Measurements from ENCODE around the gene NHLRC2. TPM values are rescaled to one million over a fixed set of nuclear protein-coding genes. Genes with fewer than 3 reads are reported as not detected.
"Not testable (repeated sequence)": the region's sequence is repeated elsewhere in the genome, so short reads cannot be mapped to it uniquely, and the experiment has no call there.

Gene NHLRC2
- total RNA-seq = 10 to 100 TPM in 7 of 8 experiments, 1 to 10 TPM in 1; 6.9 to 22.9 (median 14.9) TPM

- peak; percentile 73 to 85 (median 77) for ATAC-seq (replicated peaks in 6 of 8)
- Histone ChIP-seq H3K27ac (peak within 1 kb of the TSS; percentile 95 to 97), H3K4me3 (peak within 1 kb of the TSS; percentile 72 to 100 (median 89)), H3K4me1 (replicated peaks in 1 of 2) (peaks cover 19 to 65% of the 10 kb centered on the region in 2 donors)
- 0 to 1% (median 0%) methylated on average over 8 to 18 of the region's 39 CpGs; no CpG with 5 or more reads in 4 of the 10 experiments for WGBS, 10 experiments
- in situ Hi-C loops (cut with MboI; ENCODE audit: low pct_unique_long_range_greater_than_20kb in 2 of 9, low sequenced_read_pairs in 9 of 9, unreplicated experiment in 9 of 9) = no loop called here
Measured at GRCh38 chr10:113854013-113854760, at the start of gene NHLRC2, which contains the start of gene DCLRE1A. TSS of gene NHLRC2 (plus strand) at chr10:113854661. CDS start at chr10:113854873, 212 bp downstream. TSS of gene DCLRE1A (minus strand) at chr10:113854082. CDS start at chr10:113853182, 900 bp downstream.

GRCh38 chr10:113806503-113806902 is 48.0 kb upstream of the NHLRC2 start:
- in situ Hi-C loops (cut with MboI; ENCODE audit: low pct_unique_long_range_greater_than_20kb in 2 of 9, low sequenced_read_pairs in 9 of 9, unreplicated experiment in 9 of 9) = loop anchor here in 2 of 9 experiments (10.0 to 25.0 kb wide), 2 partner anchors 298 to 306 kb away; no protein-coding TSS in a partner anchor
- H3K4me3 ChIP-seq = no peak overlapping the region
- 53 to 92% (median 87%) methylated on average over 1 to 4 of the region's 4 CpGs; no CpG with 5 or more reads in 4 of the 10 experiments for WGBS, 10 experiments
- ATAC-seq (replicated peaks in 6 of 8) = no peak
- H3K4me1 ChIP-seq (replicated peaks in 1 of 2) = no peaks in the 10 kb centered on the region
- H3K27ac ChIP-seq = no peak overlapping the region

GRCh38 chr10:113808168-113808567 is 46.3 kb upstream of the NHLRC2 start:
- Histone ChIP-seq H3K4me1 (replicated peaks in 1 of 2) (no peaks in the 10 kb centered on the region), H3K4me3 (no peak overlapping the region), H3K27ac (no peak overlapping the region)
- no peak for ATAC-seq (replicated peaks in 6 of 8)
- in situ Hi-C loops (cut with MboI; ENCODE audit: low pct_unique_long_range_greater_than_20kb in 2 of 9, low sequenced_read_pairs in 9 of 9, unreplicated experiment in 9 of 9) = loop anchor here in 2 of 9 experiments (10.0 to 25.0 kb wide), 2 partner anchors 297 to 304 kb away; no protein-coding TSS in a partner anchor
- 20 to 90% (median 68%) methylated on average over 1 to 3 of the region's 3 CpGs for WGBS, 10 experiments

- 0 to 60% (median 50%) methylated on average over 1 of the region's 1 CpG; no CpG with 5 or more reads in 6 of the 10 experiments for WGBS, 10 experiments
- not testable (repeated sequence) for ATAC-seq (replicated peaks in 6 of 8); H3K4me3 ChIP-seq; H3K27ac ChIP-seq; H3K4me1 ChIP-seq (replicated peaks in 1 of 2)
- in situ Hi-C loops (cut with MboI; ENCODE audit: low pct_unique_long_range_greater_than_20kb in 2 of 9, low sequenced_read_pairs in 9 of 9, unreplicated experiment in 9 of 9) = loop anchor here in 1 of 9 experiments (25.0 kb wide), 1 partner anchor 298 kb away; no protein-coding TSS in a partner anchor
Measured at GRCh38 chr10:113814700-113815099, 39.8 kb upstream of the NHLRC2 start.

- H3K4me1 ChIP-seq (replicated peaks in 1 of 2) = no peaks in the 10 kb centered on the region
- WGBS, 10 experiments = 57 to 100% (median 94%) methylated on average over 1 to 3 of the region's 4 CpGs; no CpG with 5 or more reads in 2 of the 10 experiments
- H3K4me3 ChIP-seq = no peak overlapping the region
- in situ Hi-C loops (cut with MboI; ENCODE audit: low pct_unique_long_range_greater_than_20kb in 2 of 9, low sequenced_read_pairs in 9 of 9, unreplicated experiment in 9 of 9) = loop anchor here in 1 of 9 experiments (25.0 kb wide), 1 partner anchor 292 kb away; no protein-coding TSS in a partner anchor
- no peak overlapping the region for H3K27ac ChIP-seq
- no peak for ATAC-seq (replicated peaks in 6 of 8)
Measured at GRCh38 chr10:113819989-113820388, 34.5 kb upstream of the NHLRC2 start.

GRCh38 chr10:113820507-113820906 is 34.0 kb upstream of the NHLRC2 start:
- Histone ChIP-seq H3K4me3 (no peak overlapping the region), H3K4me1 (replicated peaks in 1 of 2) (no peaks in the 10 kb centered on the region), H3K27ac (no peak overlapping the region)
- 45 to 100% (median 64%) methylated on average over 1 to 8 of the region's 8 CpGs; no CpG with 5 or more reads in 2 of the 10 experiments for WGBS, 10 experiments
- ATAC-seq (replicated peaks in 6 of 8) = peak in 1 of 8 experiments; percentile 68
- in situ Hi-C loops (cut with MboI; ENCODE audit: low pct_unique_long_range_greater_than_20kb in 2 of 9, low sequenced_read_pairs in 9 of 9, unreplicated experiment in 9 of 9) = loop anchor here in 1 of 9 experiments (25.0 kb wide), 1 partner anchor 292 kb away; no protein-coding TSS in a partner anchor

GRCh38 chr10:113821306-113821705 is 33.2 kb upstream of the NHLRC2 start:
- in situ Hi-C loops (cut with MboI; ENCODE audit: low pct_unique_long_range_greater_than_20kb in 2 of 9, low sequenced_read_pairs in 9 of 9, unreplicated experiment in 9 of 9) = loop anchor here in 1 of 9 experiments (25.0 kb wide), 1 partner anchor 291 kb away; no protein-coding TSS in a partner anchor
- H3K4me1 ChIP-seq (replicated peaks in 1 of 2); H3K4me3 ChIP-seq; H3K27ac ChIP-seq; ATAC-seq (replicated peaks in 6 of 8): not testable (repeated sequence)
- 17 to 80% (median 50%) methylated on average over 1 to 3 of the region's 3 CpGs; no CpG with 5 or more reads in 2 of the 10 experiments for WGBS, 10 experiments

- Histone ChIP-seq H3K4me3 (no peak overlapping the region), H3K4me1 (replicated peaks in 1 of 2) (no peaks in the 10 kb centered on the region), H3K27ac (no peak overlapping the region)
- 77 to 100% (median 95%) methylated on average over 1 to 7 of the region's 7 CpGs; no CpG with 5 or more reads in 3 of the 10 experiments for whole genome bisulfite sequencing, 10 experiments
- no peak for ATAC-seq (replicated peaks in 6 of 8)
- in situ Hi-C loops (cut with MboI; ENCODE audit: low pct_unique_long_range_greater_than_20kb in 2 of 9, low sequenced_read_pairs in 9 of 9, unreplicated experiment in 9 of 9) = loop anchor here in 1 of 9 experiments (25.0 kb wide), 1 partner anchor 290 kb away; no protein-coding TSS in a partner anchor
Measured at GRCh38 chr10:113822174-113822573, 32.3 kb upstream of the NHLRC2 start.

GRCh38 chr10:113823389-113823788 is 31.1 kb upstream of the NHLRC2 start:
- no peaks in the 10 kb centered on the region for H3K4me1 ChIP-seq (replicated peaks in 1 of 2)
- H3K27ac ChIP-seq = no peak overlapping the region
- H3K4me3 ChIP-seq = no peak overlapping the region
- in situ Hi-C loops (cut with MboI; ENCODE audit: low pct_unique_long_range_greater_than_20kb in 2 of 9, low sequenced_read_pairs in 9 of 9, unreplicated experiment in 9 of 9) = loop anchor here in 1 of 9 experiments (25.0 kb wide), 1 partner anchor 289 kb away; no protein-coding TSS in a partner anchor
- 0 to 92% (median 80%) methylated on average over 2 to 4 of the region's 4 CpGs; no CpG with 5 or more reads in 1 of the 10 experiments for WGBS, 10 experiments
- no peak for ATAC-seq (replicated peaks in 6 of 8)

- Histone ChIP-seq H3K27ac (no peak overlapping the region), H3K4me1 (replicated peaks in 1 of 2) (no peaks in the 10 kb centered on the region), H3K4me3 (no peak overlapping the region)
- 20 to 100% (median 100%) methylated on average over 1 to 2 of the region's 2 CpGs; no CpG with 5 or more reads in 2 of the 10 experiments for WGBS, 10 experiments
- in situ Hi-C loops (cut with MboI; ENCODE audit: low pct_unique_long_range_greater_than_20kb in 2 of 9, low sequenced_read_pairs in 9 of 9, unreplicated experiment in 9 of 9) = no loop called here
- no peak for ATAC-seq (replicated peaks in 6 of 8)
Measured at GRCh38 chr10:113825791-113826190, 28.7 kb upstream of the NHLRC2 start.

- in situ Hi-C loops (cut with MboI; ENCODE audit: low pct_unique_long_range_greater_than_20kb in 2 of 9, low sequenced_read_pairs in 9 of 9, unreplicated experiment in 9 of 9); H3K27ac ChIP-seq; ATAC-seq (replicated peaks in 6 of 8); H3K4me1 ChIP-seq (replicated peaks in 1 of 2); H3K4me3 ChIP-seq: not testable (repeated sequence)
- WGBS, 10 experiments = 50 to 100% (median 85%) methylated on average over 1 to 10 of the region's 10 CpGs
Measured at GRCh38 chr10:113828567-113828966, 25.9 kb upstream of the NHLRC2 start.

GRCh38 chr10:113842171-113842570 is 12.3 kb upstream of the NHLRC2 start:
- 63 to 100% (median 95%) methylated on average over 1 of the region's 1 CpG; no CpG with 5 or more reads in 2 of the 10 experiments for WGBS, 10 experiments
- Histone ChIP-seq H3K27ac (no peak overlapping the region), H3K4me1 (replicated peaks in 1 of 2) (peaks cover 0 to 4% of the 10 kb centered on the region in 2 donors), H3K4me3 (no peak overlapping the region)
- no peak for ATAC-seq (replicated peaks in 6 of 8)
- in situ Hi-C loops (cut with MboI; ENCODE audit: low pct_unique_long_range_greater_than_20kb in 2 of 9, low sequenced_read_pairs in 9 of 9, unreplicated experiment in 9 of 9) = no loop called here

- ATAC-seq (replicated peaks in 6 of 8) = no peak
- Histone ChIP-seq H3K27ac (no peak overlapping the region), H3K4me3 (no peak overlapping the region), H3K4me1 (replicated peaks in 1 of 2) (peaks cover 0 to 9% of the 10 kb centered on the region in 2 donors)
- WGBS, 10 experiments = 67 to 100% (median 84%) methylated on average over 2 to 6 of the region's 6 CpGs
- in situ Hi-C loops (cut with MboI; ENCODE audit: low pct_unique_long_range_greater_than_20kb in 2 of 9, low sequenced_read_pairs in 9 of 9, unreplicated experiment in 9 of 9) = no loop called here
Measured at GRCh38 chr10:113843972-113844485, 10.4 kb upstream of the NHLRC2 start.
